ENCODE measurements around the gene PRPF40B. TPM values are rescaled to one million over a fixed set of nuclear protein-coding genes. Genes with fewer than 3 reads are reported as not detected.
"Not testable (repeated sequence)": the region's sequence is repeated elsewhere in the genome, so short reads cannot be mapped to it uniquely, and the experiment has no call there.

PRPF40B gene
- polyA plus RNA-seq, 2 of the 4 experiments (the other 2 are of a cell fraction), result 15.0 to 17.0 TPM

- Histone ChIP-seq H3K4me1 (no peaks in the 10 kb centered on the region), H3K27ac (no peak overlapping the region), H3K4me3 (no peak overlapping the region), H3K9me3 (peaks cover 7% of the 10 kb centered on the region; the same call in 1 of the 3 replicates), H3K4me2 (no peak overlapping the region)
- FAIRE-seq (no peak), DNase-seq (ENCODE audit: low read depth in 1 of 2, low spot score in 1 of 2) (peak in 1 of 2 experiments; percentile 26), ATAC-seq (peak; percentile 34 to 76; a peak in 3 of 6 replicates)
- TF ChIP-seq RAD21 (conservative IDR thresholded peaks at IDR 0.05 in 1 of 2, IDR thresholded peaks at IDR 0.05 in 1 of 2) (peak in 1 of 2 experiments; percentile 16; a peak in 1 of 5 replicates), CBX2 (IDR thresholded peaks at IDR 0.05; ENCODE audit: borderline replicate concordance, low read depth) (no peak), SREBF2 (IDR thresholded peaks at IDR 0.05) (no peak), CTCF (IDR thresholded peaks at IDR 0.05) (0 out of 3 replicates have a peak, but pooled peaks have one; percentile 10), EP300 (IDR thresholded peaks at IDR 0.05) (no peak), HEYL (CRISPR knock-in tag; IDR thresholded peaks at IDR 0.05) (no peak), HES2 (IDR thresholded peaks at IDR 0.05) (no peak), HMGXB4 (CRISPR knock-in tag; IDR thresholded peaks at IDR 0.05; ENCODE audit: borderline replicate concordance) (no peak), REST (IDR thresholded peaks at IDR 0.05) (no peak), CBX8 (IDR thresholded peaks at IDR 0.05) (no peak), JUNB (IDR thresholded peaks at IDR 0.05) (no peak)
- 20% methylated on average over 1 of the region's 1 CpG for WGBS (ENCODE audit: missing lambda C conversion rate)
- POLR2A ChIA-PET, result no interaction called here
- CTCF ChIA-PET, result interaction anchor here (1.6 to 1.8 kb wide), 2 partner anchors 31 to 267 kb away, joined by 3 to 4 read pairs; no protein-coding TSS in a partner anchor
Measured at GRCh38 chr12:49609875-49610154, 13.5 kb upstream of the PRPF40B start.

- H3K4me1 ChIP-seq; H3K27ac ChIP-seq; H3K4me3 ChIP-seq; ATAC-seq; DNase-seq (ENCODE audit: low read depth in 1 of 2, low spot score in 1 of 2); FAIRE-seq; POLR2A ChIA-PET; H3K9me3 ChIP-seq; H3K4me2 ChIP-seq: not testable (repeated sequence)
- WGBS (ENCODE audit: missing lambda C conversion rate), result 88% methylated on average over 4 of the region's 4 CpGs
- CTCF ChIA-PET, result interaction anchor here (0.6 to 1.8 kb wide), 6 partner anchors 15 to 1596 kb away, joined by 3 to 4 read pairs (median 3); no protein-coding TSS in a partner anchor
Measured at GRCh38 chr12:49610785-49611184, 12.6 kb upstream of the PRPF40B start.

GRCh38 chr12:49612210-49612609 is 11.2 kb upstream of the PRPF40B start:
- no peaks in the 10 kb centered on the region for H3K4me1 ChIP-seq
- H3K4me2 ChIP-seq, result no peak overlapping the region
- ATAC-seq, result no peak
- H3K27ac ChIP-seq, result no peak overlapping the region
- POLR2A ChIA-PET, result interaction anchor here (0.8 kb wide), 1 partner anchor 129 kb away, joined by 3 read pairs; no protein-coding TSS in a partner anchor
- DNase-seq (ENCODE audit: low read depth in 1 of 2, low spot score in 1 of 2), result no peak
- H3K4me3 ChIP-seq, result no peak overlapping the region
- no peak for FAIRE-seq
- H3K9me3 ChIP-seq, result peaks cover 13% of the 10 kb centered on the region; the same call in 2 of the 3 replicates
- CTCF ChIA-PET, result interaction anchor here (0.6 to 1.3 kb wide), 5 partner anchors 11 to 34 kb away, joined by 3 to 5 read pairs (median 3); partner anchors contain the start of gene PRPF40B
- no peak for TF ChIP-seq CBX2 (IDR thresholded peaks at IDR 0.05; ENCODE audit: borderline replicate concordance, low read depth)
- no peak for TF ChIP-seq CHD4 (IDR thresholded peaks at IDR 0.05; ENCODE audit: borderline replicate concordance)
- no peak for TF ChIP-seq HOXB13 (CRISPR knock-in tag; IDR thresholded peaks at IDR 0.05; ENCODE audit: low read depth)
- TF ChIP-seq FOSB (CRISPR knock-in tag; IDR thresholded peaks at IDR 0.05), result no peak
- TF ChIP-seq RAD21 (conservative IDR thresholded peaks at IDR 0.05 in 1 of 2, IDR thresholded peaks at IDR 0.05 in 1 of 2), result no peak
- TF ChIP-seq ESRRA (IDR thresholded peaks at IDR 0.05; ENCODE audit: borderline replicate concordance, low read length), result no peak
- TF ChIP-seq NPAS2 (CRISPR knock-in tag; IDR thresholded peaks at IDR 0.05; ENCODE audit: borderline replicate concordance), result no peak
- no peak for TF ChIP-seq RARB (CRISPR knock-in tag; IDR thresholded peaks at IDR 0.05)
- no peak for TF ChIP-seq MAZ (IDR thresholded peaks at IDR 0.05; ENCODE audit: borderline replicate concordance, low read depth, low read length)
- TF ChIP-seq KDM1A (IDR thresholded peaks at IDR 0.05; ENCODE audit: low read depth), result no peak
- TF ChIP-seq NR3C1 (IDR thresholded peaks at IDR 0.05), result no peak
- TF ChIP-seq USF2 (IDR thresholded peaks at IDR 0.05), result no peak
- TF ChIP-seq JUNB (IDR thresholded peaks at IDR 0.05), result no peak
- no peak for TF ChIP-seq TP53 (CRISPR knock-in tag; IDR thresholded peaks at IDR 0.05)
- no peak for TF ChIP-seq HES2 (IDR thresholded peaks at IDR 0.05)
- TF ChIP-seq ZFP36 (IDR thresholded peaks at IDR 0.05; ENCODE audit: borderline replicate concordance, partially characterized antibody), result no peak
- no peak for TF ChIP-seq EP300 (IDR thresholded peaks at IDR 0.05)

All from A549 (cell line).